ENCODE measurements around the gene ADAT3.

Gene ADAT3
- total RNA-seq: 1.2 to 2.1 (median 1.7) reads per million in 3 donors

GRCh38 chr19:1905110-1905862 is at the start of gene ADAT3, which contains the start of gene SCAMP4:
Gene ADAT3 (plus strand): TSS chr19:1905399. CDS start chr19:1912048, 6,649 bp downstream.
Gene SCAMP4 (plus strand): TSS chr19:1905399. CDS start chr19:1915020, 9,621 bp downstream.
- H3K27ac ChIP-seq (ENCODE audit: insufficient read depth, low read length, poor library complexity, severe bottlenecking): peak within 1 kb of the TSS; percentile 84
- peak; percentile 93 to 95 (median 94) for DNase-seq
- no peaks in the 10 kb centered on the region for H3K27me3 ChIP-seq (replicated peaks; ENCODE audit: control insufficient read depth, insufficient read depth, low read length, poor library complexity, severe bottlenecking)
- no peaks in the 10 kb centered on the region for H3K36me3 ChIP-seq (ENCODE audit: control insufficient read depth, insufficient read depth, low read length)
- peak within 1 kb of the TSS; percentile 65 for H3K4me3 ChIP-seq (ENCODE audit: insufficient read depth, low read depth, low read length, poor library complexity, severe bottlenecking)
- H3K4me1 ChIP-seq (ENCODE audit: control insufficient read depth, insufficient read depth, low read length, poor library complexity, severe bottlenecking): peaks cover 6% of the 10 kb centered on the region
- no peaks in the 10 kb centered on the region for H3K9me3 ChIP-seq (ENCODE audit: control insufficient read depth, low read length)

- Histone ChIP-seq H3K36me3 (ENCODE audit: control insufficient read depth, insufficient read depth, low read length) (no peaks in the 10 kb centered on the region), H3K27ac (ENCODE audit: insufficient read depth, low read length, poor library complexity, severe bottlenecking) (peak overlapping the region; percentile 86), H3K4me1 (ENCODE audit: control insufficient read depth, insufficient read depth, low read length, poor library complexity, severe bottlenecking) (peaks cover 81% of the 10 kb centered on the region), H3K4me3 (ENCODE audit: insufficient read depth, low read depth, low read length, poor library complexity, severe bottlenecking) (peak overlapping the region; percentile 60), H3K27me3 (replicated peaks; ENCODE audit: control insufficient read depth, insufficient read depth, low read length, poor library complexity, severe bottlenecking) (no peaks in the 10 kb centered on the region), H3K9me3 (ENCODE audit: control insufficient read depth, low read length) (no peaks in the 10 kb centered on the region)
- DNase-seq: no peak
Measured at GRCh38 chr19:1855828-1856255, 49.4 kb upstream of the ADAT3 start.

- Histone ChIP-seq H3K4me3 (ENCODE audit: insufficient read depth, low read depth, low read length, poor library complexity, severe bottlenecking) (peak overlapping the region; percentile 60), H3K27me3 (replicated peaks; ENCODE audit: control insufficient read depth, insufficient read depth, low read length, poor library complexity, severe bottlenecking) (no peaks in the 10 kb centered on the region), H3K27ac (ENCODE audit: insufficient read depth, low read length, poor library complexity, severe bottlenecking) (peak overlapping the region; percentile 86), H3K4me1 (ENCODE audit: control insufficient read depth, insufficient read depth, low read length, poor library complexity, severe bottlenecking) (peaks cover 85% of the 10 kb centered on the region), H3K36me3 (ENCODE audit: control insufficient read depth, insufficient read depth, low read length) (no peaks in the 10 kb centered on the region), H3K9me3 (ENCODE audit: control insufficient read depth, low read length) (no peaks in the 10 kb centered on the region)
- no peak for DNase-seq
Measured at GRCh38 chr19:1856345-1856697, 48.9 kb upstream of the ADAT3 start.

GRCh38 chr19:1856698-1857603 is 48.2 kb upstream of the ADAT3 start:
- Histone ChIP-seq H3K4me3 (ENCODE audit: insufficient read depth, low read depth, low read length, poor library complexity, severe bottlenecking) (peak overlapping the region; percentile 60), H3K4me1 (ENCODE audit: control insufficient read depth, insufficient read depth, low read length, poor library complexity, severe bottlenecking) (peaks cover 85% of the 10 kb centered on the region), H3K36me3 (ENCODE audit: control insufficient read depth, insufficient read depth, low read length) (no peaks in the 10 kb centered on the region), H3K9me3 (ENCODE audit: control insufficient read depth, low read length) (no peaks in the 10 kb centered on the region), H3K27ac (ENCODE audit: insufficient read depth, low read length, poor library complexity, severe bottlenecking) (peak overlapping the region; percentile 86), H3K27me3 (replicated peaks; ENCODE audit: control insufficient read depth, insufficient read depth, low read length, poor library complexity, severe bottlenecking) (no peaks in the 10 kb centered on the region)
- no peak for DNase-seq

- Histone ChIP-seq H3K4me3 (ENCODE audit: insufficient read depth, low read depth, low read length, poor library complexity, severe bottlenecking) (no peak overlapping the region), H3K9me3 (ENCODE audit: control insufficient read depth, low read length) (no peaks in the 10 kb centered on the region), H3K4me1 (ENCODE audit: control insufficient read depth, insufficient read depth, low read length, poor library complexity, severe bottlenecking) (peaks cover 79% of the 10 kb centered on the region), H3K27ac (ENCODE audit: insufficient read depth, low read length, poor library complexity, severe bottlenecking) (peak overlapping the region; percentile 86), H3K36me3 (ENCODE audit: control insufficient read depth, insufficient read depth, low read length) (no peaks in the 10 kb centered on the region), H3K27me3 (replicated peaks; ENCODE audit: control insufficient read depth, insufficient read depth, low read length, poor library complexity, severe bottlenecking) (no peaks in the 10 kb centered on the region)
- DNase-seq: no peak
Measured at GRCh38 chr19:1857648-1858326, 47.4 kb upstream of the ADAT3 start.

GRCh38 chr19:1858412-1859081 is 46.7 kb upstream of the ADAT3 start:
- Histone ChIP-seq H3K4me3 (ENCODE audit: insufficient read depth, low read depth, low read length, poor library complexity, severe bottlenecking) (no peak overlapping the region), H3K9me3 (ENCODE audit: control insufficient read depth, low read length) (no peaks in the 10 kb centered on the region), H3K27me3 (replicated peaks; ENCODE audit: control insufficient read depth, insufficient read depth, low read length, poor library complexity, severe bottlenecking) (no peaks in the 10 kb centered on the region), H3K36me3 (ENCODE audit: control insufficient read depth, insufficient read depth, low read length) (no peaks in the 10 kb centered on the region), H3K4me1 (ENCODE audit: control insufficient read depth, insufficient read depth, low read length, poor library complexity, severe bottlenecking) (peaks cover 72% of the 10 kb centered on the region), H3K27ac (ENCODE audit: insufficient read depth, low read length, poor library complexity, severe bottlenecking) (peak overlapping the region; percentile 86)
- no peak for DNase-seq

GRCh38 chr19:1859331-1859781 is 45.8 kb upstream of the ADAT3 start:
- DNase-seq: no peak
- no peaks in the 10 kb centered on the region for H3K9me3 ChIP-seq (ENCODE audit: control insufficient read depth, low read length)
- H3K27ac ChIP-seq (ENCODE audit: insufficient read depth, low read length, poor library complexity, severe bottlenecking): peak overlapping the region; percentile 86
- no peaks in the 10 kb centered on the region for H3K36me3 ChIP-seq (ENCODE audit: control insufficient read depth, insufficient read depth, low read length)
- H3K4me1 ChIP-seq (ENCODE audit: control insufficient read depth, insufficient read depth, low read length, poor library complexity, severe bottlenecking): peaks cover 64% of the 10 kb centered on the region
- no peak overlapping the region for H3K4me3 ChIP-seq (ENCODE audit: insufficient read depth, low read depth, low read length, poor library complexity, severe bottlenecking)
- H3K27me3 ChIP-seq (replicated peaks; ENCODE audit: control insufficient read depth, insufficient read depth, low read length, poor library complexity, severe bottlenecking): no peaks in the 10 kb centered on the region

GRCh38 chr19:1860042-1860775 is 45.0 kb upstream of the ADAT3 start:
- Histone ChIP-seq H3K9me3 (ENCODE audit: control insufficient read depth, low read length) (no peaks in the 10 kb centered on the region), H3K27me3 (replicated peaks; ENCODE audit: control insufficient read depth, insufficient read depth, low read length, poor library complexity, severe bottlenecking) (no peaks in the 10 kb centered on the region), H3K4me3 (ENCODE audit: insufficient read depth, low read depth, low read length, poor library complexity, severe bottlenecking) (peak overlapping the region; percentile 13), H3K36me3 (ENCODE audit: control insufficient read depth, insufficient read depth, low read length) (no peaks in the 10 kb centered on the region), H3K27ac (ENCODE audit: insufficient read depth, low read length, poor library complexity, severe bottlenecking) (peak overlapping the region; percentile 86), H3K4me1 (ENCODE audit: control insufficient read depth, insufficient read depth, low read length, poor library complexity, severe bottlenecking) (peaks cover 62% of the 10 kb centered on the region)
- DNase-seq: peak; percentile 54 to 70 (median 56)
